SU-DHL-6 (cell line): ENCODE data around the gene WDR41.

Experiments used
- H2AFZ ChIP-seq: fragments of 200-600 bp; sonication (generic); 2 replicates; pipeline ENCODE4 v1.6.1; 2014; ENCODE audit warnings: low read depth, mild to moderate bottlenecking, moderate library complexity, mixed read lengths, antibody characterized with exemption, low read length; ENCODE audit not compliant: severe bottlenecking
- H3F3A ChIP-seq: fragments of 200-600 bp; shearing (Covaris generic); 2 replicates; pipeline ENCODE4 v1.6.0; 2016; ENCODE audit warnings: antibody characterized with exemption, mild to moderate bottlenecking; ENCODE audit not compliant: insufficient read depth
- H3K27ac ChIP-seq: fragments of 200-600 bp; sonication (generic); 2 replicates; pipeline ENCODE4 v1.5.1; 2016; ENCODE audit warnings: low read depth, mild to moderate bottlenecking, low read length, moderate library complexity, mixed read lengths
- H3K27me3 ChIP-seq: fragments of 200-600 bp; sonication (generic), shearing (Covaris generic); 2 replicates; pipeline ENCODE4 v1.6.0; 2014; ENCODE audit warnings: mild to moderate bottlenecking, low read length
- H3K36me3 ChIP-seq: fragments of 200-600 bp; sonication (generic); 2 replicates; pipeline ENCODE4 v1.6.1; 2014; ENCODE audit warnings: mild to moderate bottlenecking, low read length, mixed read lengths
- H3K4me2 ChIP-seq: fragments of 300-600, 200-600 bp; shearing (Covaris generic), sonication (generic); 2 replicates; pipeline ENCODE4 v1.6.0; 2014; ENCODE audit warnings: low read length, low read depth, mild to moderate bottlenecking; ENCODE audit not compliant: poor library complexity, severe bottlenecking
- H3K4me3 ChIP-seq: fragments of 200-600 bp; sonication (generic); 2 replicates; pipeline ENCODE4 v1.5.1; 2014; ENCODE audit warnings: antibody characterized with exemption, low read length, mild to moderate bottlenecking, mixed read lengths; ENCODE audit not compliant: insufficient read depth, poor library complexity, severe bottlenecking
- H3K79me2 ChIP-seq: fragments of 200-600 bp; sonication (generic); 2 replicates; pipeline ENCODE4 v1.6.1; 2014; ENCODE audit warnings: mild to moderate bottlenecking, low read length, moderate library complexity; ENCODE audit not compliant: insufficient read depth
- H3K9ac ChIP-seq: fragments of 200-600 bp; sonication (generic); 2 replicates; pipeline ENCODE4 v1.7.0; 2014; ENCODE audit warnings: mild to moderate bottlenecking, low read length
- H3K9me2 ChIP-seq: fragments of 200-600 bp; sonication (generic); replicated peaks from 2 replicates; pipeline ENCODE4 v1.6.1; 2014; ENCODE audit warnings: low read length; ENCODE audit not compliant: insufficient read depth
- H3K9me3 ChIP-seq: fragments of 200-600 bp; sonication (generic); 2 replicates; pipeline ENCODE4 v1.6.1; 2014; ENCODE audit warnings: low read length, mixed read lengths; ENCODE audit not compliant: insufficient read depth
- H4K20me1 ChIP-seq: fragments of 200-600 bp; sonication (generic); 2 replicates; pipeline ENCODE4 v1.6.1; 2014; ENCODE audit warnings: low read depth, mild to moderate bottlenecking, antibody characterized with exemption, low read length, moderate library complexity, mixed read lengths
- EZH2phosphoT487 ChIP-seq: fragments of 200-600 bp; sonication (generic), shearing (Covaris generic); conservative IDR thresholded peaks from 2 replicates; pipeline ENCODE4 v1.6.1; 2018; ENCODE audit warnings: mild to moderate bottlenecking, antibody characterized with exemption, low read length, moderate library complexity, mixed read lengths
- TF ChIP-seq, protein P1 (sequence below): fragments of 200-600 bp; sonication (generic); IDR thresholded peaks from one replicate; pipeline ENCODE4 v1.5.1; 2017; ENCODE audit warnings: antibody characterized with exemption, mild to moderate bottlenecking, low read length, moderate library complexity; ENCODE audit not compliant: insufficient read depth, poor library complexity, severe bottlenecking

WDR41 gene

DNA sequence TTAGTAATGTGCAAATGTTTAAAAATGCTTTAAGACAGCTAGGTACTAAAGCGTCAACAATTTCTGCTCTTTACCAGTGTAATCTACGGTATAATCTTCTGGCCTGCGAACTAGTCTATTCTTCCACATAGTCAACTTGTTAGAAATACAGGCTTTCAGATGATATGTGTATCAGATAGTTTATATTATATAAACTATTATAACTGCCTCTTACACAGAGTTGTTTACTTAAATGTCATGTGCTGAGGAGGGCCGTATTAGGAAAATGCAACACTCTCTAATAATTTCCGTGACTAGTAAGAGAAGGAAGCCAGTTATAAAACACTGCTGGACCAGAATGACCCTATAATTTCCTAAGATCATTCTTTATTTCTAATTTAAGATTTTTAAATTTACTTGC is 63.6 kb downstream of the WDR41 start:
- no peak for TF ChIP-seq EZH2phosphoT487
- TF ChIP-seq, protein P1, sequence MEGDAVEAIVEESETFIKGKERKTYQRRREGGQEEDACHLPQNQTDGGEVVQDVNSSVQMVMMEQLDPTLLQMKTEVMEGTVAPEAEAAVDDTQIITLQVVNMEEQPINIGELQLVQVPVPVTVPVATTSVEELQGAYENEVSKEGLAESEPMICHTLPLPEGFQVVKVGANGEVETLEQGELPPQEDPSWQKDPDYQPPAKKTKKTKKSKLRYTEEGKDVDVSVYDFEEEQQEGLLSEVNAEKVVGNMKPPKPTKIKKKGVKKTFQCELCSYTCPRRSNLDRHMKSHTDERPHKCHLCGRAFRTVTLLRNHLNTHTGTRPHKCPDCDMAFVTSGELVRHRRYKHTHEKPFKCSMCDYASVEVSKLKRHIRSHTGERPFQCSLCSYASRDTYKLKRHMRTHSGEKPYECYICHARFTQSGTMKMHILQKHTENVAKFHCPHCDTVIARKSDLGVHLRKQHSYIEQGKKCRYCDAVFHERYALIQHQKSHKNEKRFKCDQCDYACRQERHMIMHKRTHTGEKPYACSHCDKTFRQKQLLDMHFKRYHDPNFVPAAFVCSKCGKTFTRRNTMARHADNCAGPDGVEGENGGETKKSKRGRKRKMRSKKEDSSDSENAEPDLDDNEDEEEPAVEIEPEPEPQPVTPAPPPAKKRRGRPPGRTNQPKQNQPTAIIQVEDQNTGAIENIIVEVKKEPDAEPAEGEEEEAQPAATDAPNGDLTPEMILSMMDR, result no peak

DNA sequence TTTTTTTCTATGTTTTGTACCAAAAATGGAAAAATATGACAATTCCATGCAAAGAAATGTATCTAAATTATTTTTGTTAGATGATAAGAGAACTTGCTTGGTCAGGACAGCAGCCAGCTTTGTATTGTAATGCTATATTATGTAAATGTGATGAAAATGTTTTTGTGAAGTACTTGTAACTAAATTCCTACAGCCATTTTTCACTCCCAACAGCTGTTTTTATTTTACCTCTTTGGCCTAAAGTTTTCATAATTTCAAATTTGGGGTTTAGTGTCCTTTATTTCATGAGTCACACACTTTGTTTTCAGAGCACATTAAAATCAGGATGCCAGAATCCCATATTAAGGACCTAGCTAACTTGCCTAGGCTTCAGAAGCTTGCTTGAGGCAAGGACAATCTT is 64.1 kb downstream of the WDR41 start:
- H3K9me3 ChIP-seq, result no peaks in the 10 kb centered on the region
- no peaks in the 10 kb centered on the region for H3F3A ChIP-seq
- no peak overlapping the region for H2AFZ ChIP-seq
- H3K9ac ChIP-seq, result no peak overlapping the region
- H4K20me1 ChIP-seq, result no peaks in the 10 kb centered on the region
- no peaks in the 10 kb centered on the region for H3K79me2 ChIP-seq
- H3K4me2 ChIP-seq, result no peak overlapping the region
- H3K27me3 ChIP-seq, result no peaks in the 10 kb centered on the region
- no peak overlapping the region for H3K27ac ChIP-seq
- H3K36me3 ChIP-seq, result peaks cover 36% of the 10 kb centered on the region; the same call in 1 of the 2 replicates
- TF ChIP-seq EZH2phosphoT487, result no peak
- TF ChIP-seq, protein P1, result no peak
- H3K9me2 ChIP-seq, result no peaks in the 10 kb centered on the region
- H3K4me3 ChIP-seq, result no peak overlapping the region

More for the DNA sequence above, 63.6 kb downstream of the WDR41 start:
- Histone ChIP-seq H3K9ac (no peak overlapping the region), H3K79me2 (no peaks in the 10 kb centered on the region), H3K36me3 (peaks cover 41% of the 10 kb centered on the region), H3F3A (no peaks in the 10 kb centered on the region), H3K9me3 (no peaks in the 10 kb centered on the region), H3K27ac (no peak overlapping the region), H4K20me1 (no peaks in the 10 kb centered on the region), H3K27me3 (no peaks in the 10 kb centered on the region), H3K4me2 (no peak overlapping the region), H3K4me3 (no peak overlapping the region), H2AFZ (no peak overlapping the region), H3K9me2 (no peaks in the 10 kb centered on the region)

DNA sequence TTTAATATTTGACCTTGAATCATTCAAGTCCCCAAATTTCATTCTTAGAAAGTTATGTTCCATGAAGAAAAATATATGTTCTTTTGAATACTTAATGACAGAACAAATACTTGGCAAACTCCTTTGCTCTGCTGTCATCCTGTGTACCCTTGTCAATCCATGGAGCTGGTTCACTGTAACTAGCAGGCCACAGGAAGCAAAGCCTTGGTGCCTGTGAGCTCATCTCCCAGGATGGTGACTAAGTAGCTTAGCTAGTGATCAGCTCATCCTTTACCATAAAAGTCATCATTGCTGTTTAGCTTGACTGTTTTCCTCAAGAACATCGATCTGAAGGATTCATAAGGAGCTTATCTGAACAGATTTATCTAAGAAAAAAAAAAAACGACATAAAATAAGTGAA is 65.4 kb downstream of the WDR41 start:
- Histone ChIP-seq H3K9ac (no peak overlapping the region), H3K27ac (no peak overlapping the region)

More for the DNA sequence above, 65.4 kb downstream of the WDR41 start:
- Histone ChIP-seq H4K20me1 (no peaks in the 10 kb centered on the region), H3K9me3 (no peaks in the 10 kb centered on the region), H3K4me3 (no peak overlapping the region), H3F3A (no peaks in the 10 kb centered on the region), H3K4me2 (no peak overlapping the region), H2AFZ (no peak overlapping the region), H3K79me2 (no peaks in the 10 kb centered on the region), H3K27me3 (no peaks in the 10 kb centered on the region), H3K9me2 (no peaks in the 10 kb centered on the region), H3K36me3 (peaks cover 23% of the 10 kb centered on the region; the same call in 1 of the 2 replicates)
- TF ChIP-seq, protein P1, result no peak
- TF ChIP-seq EZH2phosphoT487, result no peak
